SK-N-DZ (cell line): ENCODE data around the gene BBX.
A peak's percentile ranks its signal among the peaks of the same experiment; 100 is the strongest.
"Not testable (repeated sequence)": the region's sequence is repeated elsewhere in the genome, so short reads cannot be mapped to it uniquely, and the experiment has no call there.

Source experiments
- DNase-seq: peaks from one replicate; pipeline ENCODE4 v3.0.0-alpha.2; 2015; ENCODE audit warnings: low spot score

Gene BBX

DNA sequence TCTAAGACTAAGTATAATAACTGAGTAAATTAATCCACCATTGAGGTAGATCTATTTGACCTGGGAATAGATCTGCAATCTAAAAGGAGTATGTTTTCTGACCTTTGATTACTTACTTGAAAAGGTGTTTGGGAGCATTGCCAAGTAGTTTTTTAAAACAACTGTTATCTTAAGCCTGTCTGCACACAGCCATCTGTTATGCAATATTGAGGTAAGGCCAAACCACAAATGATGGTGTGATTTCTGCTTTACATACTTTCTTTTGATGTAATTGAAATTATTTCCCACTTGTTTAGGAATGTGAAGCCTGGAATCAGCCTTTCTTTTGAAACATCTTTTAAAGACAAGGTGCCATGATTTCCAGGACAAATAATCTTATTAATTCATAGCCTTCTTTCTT is 274.0 kb downstream of the BBX start:
- DNase-seq = no peak

DNA sequence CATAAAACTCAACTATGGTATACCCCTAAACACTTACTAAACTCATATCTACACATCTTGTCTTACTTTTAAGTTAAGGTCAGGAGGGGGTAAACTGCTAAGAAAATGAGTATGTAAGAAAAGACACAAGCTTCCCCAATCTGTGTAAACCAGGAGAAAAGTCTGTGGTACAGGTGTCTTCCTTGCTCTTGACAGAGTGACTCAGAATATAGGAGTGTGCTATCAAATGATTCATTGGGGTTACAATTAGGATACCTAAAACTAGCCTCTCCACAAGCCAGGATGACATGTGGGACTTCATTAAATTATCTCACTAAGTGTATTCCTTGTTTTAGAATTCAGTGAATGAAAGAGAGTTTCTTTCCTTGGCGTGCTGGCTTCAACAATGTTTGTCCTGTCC is 274.8 kb downstream of the BBX start:
- DNase-seq = no peak

DNA sequence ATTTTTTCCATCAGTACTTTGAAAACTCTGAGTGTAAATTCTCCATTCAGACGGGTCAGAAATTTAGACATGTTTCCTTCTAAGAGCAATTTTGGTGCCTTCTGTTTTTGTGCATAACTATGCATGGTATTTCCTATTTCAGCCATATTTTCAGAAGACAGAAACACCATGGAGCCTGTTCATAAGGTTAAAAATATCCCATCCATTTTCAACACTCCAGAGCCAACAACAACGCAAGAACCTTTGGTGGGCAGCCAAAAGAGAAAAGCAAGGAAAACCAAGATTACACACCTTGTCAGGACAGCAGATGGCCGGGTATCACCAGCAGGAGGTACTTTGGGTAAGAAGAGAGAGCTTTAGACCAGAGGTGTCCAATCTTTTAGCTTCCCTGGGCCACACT is 275.6 kb downstream of the BBX start:
- no peak for DNase-seq

DNA sequence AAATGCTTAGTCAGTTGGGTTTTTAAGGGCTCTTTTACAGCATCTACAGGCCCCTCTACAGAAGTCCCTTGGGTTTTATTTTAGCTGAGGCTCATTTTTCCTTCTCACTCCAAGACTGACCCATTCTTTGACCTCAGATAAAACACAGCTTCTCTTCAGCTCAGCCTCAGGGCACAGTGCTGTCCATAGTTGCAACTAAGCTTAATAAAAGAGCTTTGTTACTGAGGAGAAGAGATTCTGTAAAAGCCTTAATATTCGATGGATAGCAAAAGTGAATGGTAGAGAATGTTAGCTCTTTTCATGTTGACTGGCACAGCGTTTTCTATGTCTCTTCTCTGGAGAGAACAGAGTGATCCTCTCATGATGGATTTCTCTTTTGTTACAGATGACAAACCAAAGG is 277.9 kb downstream of the BBX start:
- DNase-seq = no peak

DNA sequence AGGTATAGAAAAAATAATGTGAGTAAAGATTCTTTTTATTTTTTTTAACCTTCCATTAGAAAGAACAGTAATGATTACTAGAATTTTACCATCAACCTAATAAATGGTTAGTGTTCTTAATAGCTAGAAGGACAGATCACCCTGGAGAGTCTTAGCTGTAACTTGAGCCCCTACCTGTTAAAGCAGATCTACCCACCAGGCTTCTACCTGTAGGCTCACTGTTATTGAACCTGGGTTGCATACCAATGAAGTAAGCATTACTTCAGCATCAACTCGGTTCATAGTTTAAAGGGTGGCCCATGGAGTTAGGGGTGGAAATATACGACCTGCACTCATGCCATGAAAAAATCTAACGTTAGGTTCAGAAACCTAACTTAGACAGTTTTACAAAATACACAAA is 280.4 kb downstream of the BBX start:
- DNase-seq = no peak

DNA sequence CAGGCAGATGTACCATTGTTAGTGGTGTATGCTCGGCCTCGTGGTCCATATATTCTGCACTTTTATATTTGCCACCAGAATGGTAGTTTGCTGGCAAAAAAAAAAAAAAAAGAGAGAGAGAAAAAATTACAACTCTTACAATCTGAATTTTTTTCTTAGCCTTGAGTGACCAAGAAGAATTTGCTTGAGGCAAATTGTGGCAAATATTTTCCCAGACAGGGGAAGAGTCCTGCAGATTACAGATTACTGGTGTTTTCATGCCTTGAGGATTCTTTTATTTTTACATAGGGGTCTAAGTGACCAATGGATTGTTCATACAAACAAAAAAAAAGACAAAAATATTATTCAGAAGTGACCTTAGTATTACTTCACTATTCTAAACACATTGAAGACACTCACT is 283.3 kb downstream of the BBX start:
- no peak for DNase-seq

DNA sequence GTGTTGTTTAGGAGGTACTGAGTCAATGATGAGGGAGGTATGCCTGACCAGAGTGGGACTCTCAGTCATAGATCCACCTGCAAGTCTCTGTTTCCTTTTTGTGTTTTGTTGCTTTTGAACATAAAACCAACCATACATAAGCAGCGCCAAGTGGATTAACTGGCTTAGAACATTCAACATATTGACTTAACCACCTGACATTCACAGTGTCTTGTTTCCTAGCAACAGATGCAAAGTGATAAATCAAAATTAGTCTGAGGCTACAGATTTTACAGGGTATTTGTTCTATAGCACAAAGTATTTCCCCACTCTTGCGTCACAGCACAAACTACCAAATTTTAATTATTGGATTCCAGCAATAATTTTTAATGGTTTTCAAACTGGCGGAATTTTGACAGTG is 283.8 kb downstream of the BBX start:
- no peak for DNase-seq

DNA sequence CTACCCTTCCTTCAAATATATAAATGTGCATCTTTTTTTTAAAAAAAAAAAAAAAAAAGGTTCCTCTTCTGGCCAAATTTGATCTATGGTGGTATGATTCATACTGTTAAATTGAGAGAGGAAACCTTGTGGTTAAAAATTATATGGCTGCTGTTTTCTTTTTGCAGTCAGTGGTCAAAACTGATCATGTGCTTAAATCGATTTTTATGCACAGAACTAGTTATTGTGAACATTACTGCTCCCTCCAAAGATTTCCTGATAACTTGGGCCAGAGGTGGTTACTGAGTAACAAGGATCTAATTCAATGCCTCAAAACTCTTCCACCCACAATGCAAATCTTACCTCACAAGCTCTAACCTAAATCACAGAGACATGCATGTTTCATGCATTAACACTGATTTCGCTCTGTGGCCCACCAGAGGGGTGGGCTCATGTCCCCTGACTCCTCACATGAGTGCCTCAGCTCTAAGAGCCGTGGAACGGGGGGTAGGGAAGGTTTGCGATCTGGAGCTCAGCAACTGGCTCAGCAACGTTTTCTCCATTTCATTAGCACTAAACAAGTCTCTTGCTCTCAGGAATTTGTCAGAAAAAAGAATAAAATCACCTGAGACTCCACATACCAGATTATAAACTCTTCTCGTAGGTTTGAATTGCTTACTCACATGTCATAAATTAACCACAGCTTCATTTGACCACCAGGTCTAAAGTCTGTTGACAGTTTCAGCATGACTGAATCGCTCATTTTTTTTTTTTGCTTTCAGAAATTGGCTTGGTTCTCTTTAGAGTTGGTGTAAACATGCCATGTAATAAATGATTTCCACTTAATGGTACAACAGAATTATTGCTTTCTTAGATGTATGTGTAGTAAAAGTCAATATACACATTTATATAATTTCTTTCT is 287.7 kb downstream of the BBX start:
- DNase-seq = no peak

DNA sequence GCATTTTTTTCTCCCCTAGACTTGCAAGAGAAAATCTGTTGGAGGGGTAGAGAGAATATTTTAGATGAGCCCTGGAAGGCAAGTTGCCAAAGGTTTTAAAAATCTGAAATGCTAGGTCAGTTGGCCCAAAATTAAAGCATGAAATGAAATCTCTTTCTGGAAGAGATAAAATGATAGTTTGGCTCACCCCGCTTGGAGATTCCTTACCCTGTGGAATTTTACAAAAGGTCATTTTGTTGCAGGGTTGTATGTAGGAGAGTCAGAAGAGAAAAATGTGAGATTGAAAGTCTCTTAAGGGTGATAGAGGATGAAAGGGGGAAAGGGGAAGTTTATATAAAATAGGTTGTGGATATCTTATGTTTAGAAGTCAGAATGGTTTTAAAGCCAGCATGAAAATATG is 290.3 kb downstream of the BBX start:
- no peak for DNase-seq

DNA sequence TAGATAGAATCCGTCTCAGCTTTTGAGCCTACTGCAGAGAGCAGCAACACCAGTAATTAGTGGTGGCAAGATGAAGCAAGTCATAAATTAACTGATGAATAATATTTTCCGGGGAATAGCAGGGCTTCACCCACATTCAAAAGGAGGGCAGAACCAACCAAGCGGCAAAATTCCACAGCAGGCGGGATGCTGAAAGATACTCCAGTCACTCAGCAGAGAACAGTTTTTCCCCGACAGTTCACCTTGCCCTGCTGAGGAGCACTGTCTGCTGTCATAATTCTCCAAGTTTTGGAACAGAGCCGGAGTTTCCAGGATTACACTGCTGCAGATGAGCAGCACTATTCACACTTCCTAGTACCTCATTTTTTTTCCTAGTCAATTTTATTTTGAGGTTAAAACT is 293.3 kb downstream of the BBX start:
- DNase-seq = no peak

DNA sequence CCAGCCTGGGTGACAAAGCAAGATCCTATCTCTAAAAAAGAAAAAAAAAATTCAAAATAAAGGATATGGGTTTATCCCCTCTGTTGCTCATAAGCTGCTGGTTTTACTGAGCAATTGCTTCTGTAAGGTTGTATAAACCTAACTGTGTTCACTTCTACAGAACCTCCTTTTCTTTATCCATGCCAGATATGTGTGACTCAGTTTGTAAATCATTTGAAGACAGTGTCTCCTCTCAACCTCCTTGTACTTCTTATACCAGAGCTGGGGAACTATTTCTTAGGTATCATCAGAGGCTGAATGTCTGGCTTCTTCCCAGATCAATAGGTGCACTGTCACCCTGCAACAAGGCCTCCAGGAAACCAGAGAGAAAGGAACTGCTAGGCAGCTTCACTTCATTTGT is 294.3 kb downstream of the BBX start:
- DNase-seq = no peak

DNA sequence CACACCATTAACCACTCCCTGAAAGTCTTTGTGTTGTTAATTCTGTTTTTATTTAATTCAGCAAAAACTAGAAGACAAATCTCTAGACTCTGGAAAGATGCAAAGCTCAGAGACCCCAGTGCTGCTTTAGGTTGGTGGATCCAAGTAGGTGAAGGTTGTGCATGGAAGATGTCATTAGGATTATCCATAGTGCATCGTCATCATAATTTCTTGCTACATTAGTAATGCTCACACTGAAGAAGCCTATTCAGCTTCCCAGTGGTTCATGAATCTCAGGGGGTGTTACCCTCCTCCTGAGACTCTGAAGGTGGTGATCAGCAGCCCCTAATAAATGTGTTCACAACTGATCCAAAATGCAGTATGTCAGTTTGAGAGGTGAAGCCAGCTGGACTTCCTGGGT is 295.3 kb downstream of the BBX start:
- DNase-seq = no peak

DNA sequence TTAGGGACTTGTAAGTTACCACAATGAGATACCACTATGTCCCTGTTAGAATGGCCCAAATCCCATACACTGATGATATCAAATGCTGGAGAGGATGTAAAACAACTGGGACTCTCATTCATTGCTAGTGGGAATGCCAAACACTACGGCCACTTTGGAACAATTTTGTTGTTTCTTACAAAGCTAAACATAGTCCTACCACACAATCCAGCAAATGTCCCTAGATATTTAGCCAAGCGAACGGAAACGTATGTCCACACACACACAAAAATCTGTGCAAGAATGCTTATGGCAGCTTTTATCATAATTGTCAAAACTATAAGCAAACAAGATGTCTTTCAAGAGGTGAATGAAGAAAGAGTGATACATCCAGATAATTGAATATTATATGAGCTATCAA is 296.9 kb downstream of the BBX start:
- DNase-seq = no peak

DNA sequence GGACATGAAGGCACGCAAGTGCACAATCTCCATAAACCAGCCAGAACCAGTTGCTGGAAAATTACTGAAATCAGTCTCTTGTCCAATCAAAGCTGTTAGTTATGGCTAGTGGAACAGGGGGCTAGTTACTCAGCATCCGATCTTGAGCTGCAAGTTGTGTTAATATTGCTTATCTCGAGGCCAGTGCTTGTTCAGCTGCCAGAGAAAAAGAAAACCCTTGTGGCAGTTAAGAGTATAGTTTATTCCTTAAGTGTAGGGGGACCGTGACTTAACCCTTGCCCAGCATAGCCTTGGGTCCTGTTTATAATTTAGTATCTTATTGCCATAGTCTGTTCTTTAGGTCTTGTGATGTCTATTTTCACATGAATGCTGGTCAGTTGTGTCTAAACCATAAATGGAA is 299.5 kb downstream of the BBX start:
- DNase-seq = no peak

DNA sequence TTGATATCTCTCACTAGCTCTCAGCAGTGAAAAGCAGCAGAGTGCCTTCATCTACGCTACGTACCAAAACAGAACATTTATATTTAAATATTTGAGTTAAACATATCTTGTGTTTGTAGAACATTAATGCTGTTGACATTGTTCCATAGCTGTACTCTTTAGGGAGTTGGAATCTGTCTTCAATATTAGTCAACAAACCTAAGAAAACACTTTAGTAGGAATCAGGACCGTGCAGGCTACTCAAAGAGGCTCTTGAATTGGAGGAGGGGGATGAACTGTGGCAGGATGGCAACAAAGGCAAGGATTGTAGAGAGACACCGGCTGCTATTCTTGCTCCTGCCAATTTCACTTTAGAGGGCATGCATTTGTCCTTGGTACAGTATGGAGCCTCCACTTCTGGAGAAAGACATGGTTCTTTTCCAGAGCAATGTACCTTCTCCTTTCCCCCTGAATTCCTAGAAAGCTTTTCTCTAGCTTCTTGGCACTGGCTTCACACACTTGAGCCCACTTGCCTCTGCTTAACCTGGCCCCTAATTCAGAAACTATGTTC is 302.1 kb downstream of the BBX start:
- DNase-seq = no peak

DNA sequence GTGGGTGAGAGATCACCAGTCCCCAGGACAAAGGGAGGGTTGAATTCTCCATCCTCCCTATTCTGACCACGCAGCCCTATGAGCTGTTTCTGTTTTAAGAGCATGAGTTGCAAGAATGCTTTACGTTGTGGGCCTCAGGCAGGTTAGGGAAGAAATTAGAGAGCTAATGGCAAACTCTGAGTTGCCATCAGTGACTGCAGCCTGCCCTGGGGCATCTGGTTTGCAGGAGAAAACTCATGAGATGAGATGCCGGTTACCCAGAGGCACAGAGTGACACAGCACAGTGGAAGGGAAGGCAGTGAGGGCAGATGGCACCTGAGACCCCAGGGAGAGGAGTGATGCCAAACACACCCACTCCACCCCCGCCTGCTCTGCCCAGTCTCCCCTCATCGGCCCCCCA is 302.8 kb downstream of the BBX start:
- no peak for DNase-seq

DNA sequence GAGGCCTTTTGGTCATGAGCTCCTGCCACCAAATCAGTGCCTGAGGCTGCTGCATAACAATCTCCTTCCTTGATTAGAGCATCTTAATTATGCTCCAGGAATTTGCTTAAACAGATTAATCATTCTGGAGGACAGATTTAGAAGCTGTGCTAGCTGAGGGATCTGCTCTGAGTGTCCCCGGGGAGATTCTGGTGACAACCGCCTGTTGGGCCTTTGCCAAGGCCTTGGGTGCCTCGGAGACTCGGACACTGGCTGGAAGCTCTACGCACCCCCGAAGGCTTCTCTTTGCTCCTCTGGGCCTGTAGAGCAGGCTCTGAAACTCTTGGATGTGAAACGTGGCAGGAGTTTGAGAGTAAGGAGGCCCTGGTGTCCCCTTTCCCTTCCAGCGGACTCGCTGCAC is 304.0 kb downstream of the BBX start:
- DNase-seq = no peak

DNA sequence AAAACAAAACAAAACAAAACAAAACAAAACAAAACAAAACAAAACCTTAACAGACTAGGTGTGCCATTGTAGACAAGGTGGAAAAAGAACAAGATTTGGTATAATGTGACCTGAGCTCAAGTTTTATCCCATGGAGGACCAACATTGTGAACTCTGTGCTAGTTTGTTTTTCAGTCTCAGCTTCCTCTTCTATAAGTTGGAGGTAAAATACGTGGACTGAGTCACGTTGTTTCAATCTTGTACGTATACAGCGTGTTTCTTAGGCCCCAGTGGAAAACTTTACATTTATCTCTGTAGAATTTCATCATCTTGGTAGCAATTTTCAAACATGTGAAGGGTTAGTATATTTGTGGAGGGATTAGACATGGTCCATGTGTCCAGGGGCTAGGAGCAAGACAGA is 306.4 kb downstream of the BBX start:
- no peak for DNase-seq

DNA sequence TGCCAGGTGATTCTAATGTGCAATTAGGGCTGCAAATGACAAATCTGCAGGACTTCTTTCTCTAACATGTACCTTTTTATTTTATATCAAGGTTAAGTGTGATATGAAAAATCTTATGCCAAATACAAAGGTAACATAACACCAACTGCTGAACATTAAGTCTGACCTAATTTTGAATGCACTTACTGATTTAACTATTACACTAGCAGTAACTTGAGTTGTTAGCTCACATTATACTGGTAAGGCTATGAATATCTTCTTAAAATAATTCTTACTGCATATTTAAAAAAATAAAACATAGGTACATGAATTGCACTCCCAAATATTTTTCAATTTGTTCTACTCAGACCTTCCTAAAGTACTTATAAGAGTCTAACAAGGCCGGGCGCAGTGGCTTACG is 308.8 kb downstream of the BBX start:
- no peak for DNase-seq

DNA sequence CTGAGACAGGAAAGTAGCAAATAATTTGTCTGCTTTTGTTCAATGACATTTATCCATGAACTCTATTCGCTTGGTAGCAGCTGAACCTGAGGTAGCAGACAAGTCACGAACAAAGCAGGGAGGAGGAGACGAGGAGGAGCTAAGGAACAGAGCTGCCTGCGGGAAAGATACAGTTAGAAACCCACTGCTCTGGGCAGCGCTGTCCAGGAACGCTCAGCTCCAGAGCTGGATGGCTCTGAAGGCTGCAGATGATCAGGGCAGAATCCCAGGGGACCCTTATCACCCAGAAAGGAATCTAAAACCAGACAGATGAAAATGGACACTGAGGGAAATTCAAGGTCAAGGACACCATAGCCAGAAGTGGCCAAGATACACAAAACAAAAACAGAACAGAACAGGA is 310.3 kb downstream of the BBX start:
- peak; percentile 64 for DNase-seq

DNA sequence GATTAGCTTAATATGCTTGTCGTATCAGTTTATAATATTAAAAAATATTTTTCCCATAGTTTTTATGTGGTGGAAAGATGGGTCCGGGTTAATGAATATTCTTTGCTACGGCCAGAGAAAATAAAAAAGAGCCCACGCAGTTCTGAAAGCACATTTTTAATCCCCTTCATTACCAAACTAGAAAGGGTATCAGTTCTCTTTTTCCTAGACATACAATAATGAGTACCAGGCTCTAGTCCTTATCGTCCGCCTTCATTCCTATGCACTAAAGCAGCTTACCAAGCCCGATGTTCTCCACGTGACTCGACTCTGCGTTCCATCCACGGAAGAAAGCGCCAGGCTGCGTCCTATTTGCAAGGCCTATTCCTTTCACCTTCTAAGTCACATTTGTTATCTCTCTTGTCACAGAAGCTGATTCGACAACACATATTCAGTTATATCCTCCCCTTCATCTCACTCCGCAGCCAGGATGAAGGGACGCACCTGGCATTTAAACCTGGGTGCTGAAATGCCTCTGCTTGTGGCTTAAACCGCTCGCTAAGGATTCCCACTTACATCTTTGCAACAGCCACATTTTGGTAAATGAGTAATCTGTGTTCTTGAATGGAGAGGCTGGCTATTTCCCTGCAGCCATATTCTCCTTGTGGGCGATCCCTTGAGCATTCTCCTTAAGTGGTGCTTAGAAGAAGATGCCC is 311.1 kb downstream of the BBX start:
- DNase-seq = no peak

DNA sequence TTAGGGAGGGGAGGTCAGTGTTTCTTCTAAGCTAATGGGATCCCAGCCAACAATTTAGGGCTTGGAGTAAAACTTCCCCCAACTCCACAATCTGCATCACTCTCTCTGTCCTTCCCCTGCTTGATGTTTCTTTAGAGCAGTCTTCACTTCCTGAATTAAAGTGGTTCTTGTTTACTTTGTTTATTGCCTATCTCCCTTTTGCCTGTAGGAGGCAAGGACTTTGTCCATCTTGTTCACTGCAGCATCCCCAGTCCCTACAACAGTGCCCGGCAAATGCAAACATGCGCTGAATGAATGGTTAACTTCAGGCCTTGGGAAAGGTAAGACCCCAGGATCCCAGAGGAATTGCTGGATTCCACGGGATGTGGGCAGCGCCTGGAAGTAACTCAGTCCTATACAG is 312.2 kb downstream of the BBX start:
- not testable (repeated sequence) for DNase-seq
